Panc1 (cell line): ENCODE data around the gene GPC6. TPM values are rescaled to one million over a fixed set of nuclear protein-coding genes. Genes with fewer than 3 reads are reported as not detected.

Experiments
- ATAC-seq: fragments of 200-7000 bp; cut with Tn5 transposase; 2 replicates; pipeline ENCODE4 v1.9.1; 2020; ENCODE audit warnings: mild to moderate bottlenecking, moderate library complexity
- BruUV-seq: library from RNA; stranded (reverse); fragments of 400-500 nt; replicated peaks from 2 replicates; lab custom pipeline; 2021; lab: Mats Ljungman, UMichigan
- CTCF ChIA-PET: fragments of 300-600 bp; sonication (Branson Sonifier 250); formaldehyde crosslinking; loops from one replicate; lab custom pipeline; 2022; ENCODE audit warnings: antibody characterized with exemption; lab: Charles Lee
- POLR2A ChIA-PET: fragments of 300-600 bp; sonication (Branson Sonifier 250); formaldehyde crosslinking; loops from one replicate; lab custom pipeline; 2022; ENCODE audit warnings: antibody characterized with exemption; lab: Charles Lee
- DNase-seq: peaks from one replicate; pipeline ENCODE4 v3.0.0-alpha.2; 2010; ENCODE audit warnings: low read depth, low spot score
- H3K27ac ChIP-seq: 2 replicates; pipeline ENCODE4 v1.5.1; 2011; ENCODE audit warnings: mild to moderate bottlenecking, low read length, inconsistent platforms
- H3K27me3 ChIP-seq: fragments of 200-500 bp; sonication (Bioruptor generic); 2 replicates; pipeline ENCODE4 v1.6.0; 2014; ENCODE audit warnings: low read length, inconsistent platforms; ENCODE audit not compliant: control insufficient read depth, insufficient read depth
- H3K36me3 ChIP-seq: fragments of 200-500 bp; sonication (Bioruptor generic); 2 replicates; pipeline ENCODE4 v1.5.1; 2014; ENCODE audit warnings: inconsistent platforms, mild to moderate bottlenecking, low read length, moderate library complexity; ENCODE audit not compliant: control insufficient read depth, insufficient read depth
- H3K4me1 ChIP-seq: 2 replicates; pipeline ENCODE4 v1.5.1; 2011; ENCODE audit warnings: inconsistent platforms, mild to moderate bottlenecking, low read length, moderate library complexity; ENCODE audit not compliant: control insufficient read depth, insufficient read depth
- H3K4me3 ChIP-seq, 2 experiments: 2 replicates each; pipeline ENCODE4 v1.5.1; 2011 to 2012; ENCODE audit warnings: low read depth in 2 of 2, low read length in 2 of 2, mild to moderate bottlenecking in 2 of 2, inconsistent platforms in 1 of 2, moderate library complexity in 1 of 2
- H3K9me3 ChIP-seq: fragments of 200-500 bp; sonication (Bioruptor generic); 2 replicates; pipeline ENCODE4 v1.5.1; 2014; ENCODE audit warnings: low read depth, mild to moderate bottlenecking, inconsistent platforms, low read length, moderate library complexity; ENCODE audit not compliant: control insufficient read depth, insufficient read depth
- POLR2AphosphoS5 ChIP-seq: IDR thresholded peaks from 2 replicates; pipeline ENCODE4 v1.6.1; 2012; ENCODE audit warnings: mild to moderate bottlenecking, low read depth, low read length, moderate library complexity
- REST ChIP-seq, 2 experiments: IDR thresholded peaks; 2 replicates each; pipeline ENCODE4 v1.6.1; 2011 to 2012; ENCODE audit warnings: low read depth in 2 of 2, control low read depth in 1 of 2, low read length in 1 of 2, mild to moderate bottlenecking in 1 of 2, moderate library complexity in 1 of 2; ENCODE audit not compliant: insufficient read depth in 1 of 2
- SIN3A ChIP-seq: IDR thresholded peaks from 2 replicates; pipeline ENCODE4 v1.6.1; 2012; ENCODE audit warnings: low read depth, mild to moderate bottlenecking, low read length, moderate library complexity, borderline replicate concordance; ENCODE audit not compliant: insufficient read depth
- TCF7L2 ChIP-seq: IDR thresholded peaks from 2 replicates; pipeline ENCODE4 v1.6.1; 2011; ENCODE audit warnings: mild to moderate bottlenecking, low read depth, low read length, inconsistent platforms
- in situ Hi-C: cut with HindIII; loops from 2 replicates; pipeline ENCODE4 v1.10.0; 2016; ENCODE audit warnings: low sequenced_read_pairs, low pct_unique_long_range_greater_than_20kb
- intact Hi-C: fragments of 100-400 bp; cut with micrococcal nuclease; formaldehyde crosslinking; loops from one replicate; pipeline ENCODE4 v1.10.0; 2022; ENCODE audit not compliant: unreplicated experiment
- total RNA-seq: library from RNA; stranded (reverse); gene quantifications from one replicate; pipeline ENCODE4 v1.2.1, GENCODE V29; 2021; ENCODE audit not compliant: unreplicated experiment
- TF ChIP-seq, protein P1 (sequence below): fragments of 450-650 bp; IDR thresholded peaks from 2 replicates; pipeline ENCODE4 v1.5.1; 2017; ENCODE audit warnings: mild to moderate bottlenecking

Gene GPC6
- total RNA-seq, 1 experiment from 2014 or later = 4.8 TPM

- ChIA-PET CTCF (no interaction called here), POLR2A (no interaction called here)
- in situ Hi-C loops = no loop called here
- Histone ChIP-seq H3K27me3 (no peaks in the 10 kb centered on the region), H3K27ac (no peak overlapping the region), H3K4me1 (no peaks in the 10 kb centered on the region), H3K4me3 (no peak overlapping the region), H3K36me3 (no peaks in the 10 kb centered on the region), H3K9me3 (no peaks in the 10 kb centered on the region)
- intact Hi-C loops = no loop called here
- TF ChIP-seq SIN3A (no peak), TCF7L2 (no peak), POLR2AphosphoS5 (no peak), REST (IDR thresholded peaks at IDR 0.05; ENCODE audit: insufficient read depth in 1 of 2, low read depth in 2 of 2, low read length in 1 of 2) (no peak)
- TF ChIP-seq, protein P1, sequence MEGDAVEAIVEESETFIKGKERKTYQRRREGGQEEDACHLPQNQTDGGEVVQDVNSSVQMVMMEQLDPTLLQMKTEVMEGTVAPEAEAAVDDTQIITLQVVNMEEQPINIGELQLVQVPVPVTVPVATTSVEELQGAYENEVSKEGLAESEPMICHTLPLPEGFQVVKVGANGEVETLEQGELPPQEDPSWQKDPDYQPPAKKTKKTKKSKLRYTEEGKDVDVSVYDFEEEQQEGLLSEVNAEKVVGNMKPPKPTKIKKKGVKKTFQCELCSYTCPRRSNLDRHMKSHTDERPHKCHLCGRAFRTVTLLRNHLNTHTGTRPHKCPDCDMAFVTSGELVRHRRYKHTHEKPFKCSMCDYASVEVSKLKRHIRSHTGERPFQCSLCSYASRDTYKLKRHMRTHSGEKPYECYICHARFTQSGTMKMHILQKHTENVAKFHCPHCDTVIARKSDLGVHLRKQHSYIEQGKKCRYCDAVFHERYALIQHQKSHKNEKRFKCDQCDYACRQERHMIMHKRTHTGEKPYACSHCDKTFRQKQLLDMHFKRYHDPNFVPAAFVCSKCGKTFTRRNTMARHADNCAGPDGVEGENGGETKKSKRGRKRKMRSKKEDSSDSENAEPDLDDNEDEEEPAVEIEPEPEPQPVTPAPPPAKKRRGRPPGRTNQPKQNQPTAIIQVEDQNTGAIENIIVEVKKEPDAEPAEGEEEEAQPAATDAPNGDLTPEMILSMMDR = no peak
- no peak for ATAC-seq
- BruUV-seq = no TSS peak
- no peak for DNase-seq
Measured at GRCh38 chr13:93788456-93788855, 561.8 kb downstream of the GPC6 start.

- Histone ChIP-seq H3K36me3 (no peaks in the 10 kb centered on the region), H3K27me3 (no peaks in the 10 kb centered on the region), H3K4me1 (no peaks in the 10 kb centered on the region), H3K9me3 (no peaks in the 10 kb centered on the region), H3K27ac (no peak overlapping the region), H3K4me3 (no peak overlapping the region)
- TF ChIP-seq TCF7L2 = no peak
- TF ChIP-seq SIN3A = no peak
- TF ChIP-seq POLR2AphosphoS5 = no peak
- TF ChIP-seq, protein P1 = no peak
- TF ChIP-seq REST (IDR thresholded peaks at IDR 0.05; ENCODE audit: insufficient read depth in 1 of 2, low read depth in 2 of 2, low read length in 1 of 2) = no peak
- CTCF ChIA-PET = no interaction called here
- DNase-seq = no peak
- in situ Hi-C loops = no loop called here
- intact Hi-C loops = no loop called here
- BruUV-seq = no TSS peak
- no peak for ATAC-seq
- POLR2A ChIA-PET = no interaction called here
Measured at GRCh38 chr13:93789058-93789457, 562.5 kb downstream of the GPC6 start.
